SIG-M5 treated with dmso at 0.1 percent for 504 hours (cell line): ENCODE data around the gene TNS3.
A peak's percentile ranks its signal among the peaks of the same experiment; 100 is the strongest.
"Not testable (repeated sequence)": the region's sequence is repeated elsewhere in the genome, so short reads cannot be mapped to it uniquely, and the experiment has no call there.

Source experiments
- DNase-seq: peaks from one replicate; lab custom pipeline; 2025; ENCODE audit not compliant: unreplicated experiment; lab: John Stamatoyannopoulos, UW

Gene TNS3

GRCh38 chr7:47603514-47604255, 21.8 kb upstream of the TNS3 start:
- DNase-seq = not testable (repeated sequence)

- DNase-seq = no peak
Measured at GRCh38 chr7:47602272-47603004, 20.5 kb upstream of the TNS3 start.

GRCh38 chr7:47601881-47602249, 20.0 kb upstream of the TNS3 start:
- DNase-seq = no peak

DNA sequence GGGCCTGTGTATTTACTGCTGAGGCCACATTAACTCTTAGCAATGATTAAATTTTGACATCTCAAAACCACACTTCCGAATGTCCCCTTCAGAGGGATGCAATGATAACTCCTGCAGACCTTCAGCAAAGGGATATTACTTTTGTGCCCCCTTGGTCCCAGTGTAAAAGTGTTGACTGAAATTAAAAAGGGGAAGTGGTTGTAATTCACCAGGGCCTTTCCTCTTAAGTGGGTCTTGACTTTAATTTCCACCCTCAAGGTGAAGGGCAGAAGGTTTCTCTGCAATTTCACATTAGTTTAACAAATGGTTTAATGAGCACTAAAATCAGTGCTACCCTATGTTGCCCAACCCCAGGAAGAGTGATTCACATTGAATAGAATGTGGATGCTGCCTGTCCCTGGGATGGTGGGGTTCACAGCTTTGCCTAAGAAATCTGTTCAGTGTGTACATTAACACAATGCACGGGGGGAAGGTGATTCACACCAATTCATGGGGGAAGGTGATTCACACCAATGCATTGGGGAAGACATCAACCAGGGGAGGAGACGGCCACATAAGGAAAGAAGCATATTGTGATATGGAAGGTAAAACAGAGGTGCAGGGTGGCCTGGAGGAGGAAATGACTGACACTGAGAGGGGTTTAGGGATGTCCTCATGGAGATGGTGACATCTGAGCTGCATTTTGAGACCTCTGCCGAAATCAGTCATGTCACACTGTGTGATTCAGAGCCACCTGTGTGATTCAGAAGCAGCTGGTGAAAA, 19.4 kb upstream of the TNS3 start:
- peak; percentile 48 for DNase-seq

- DNase-seq = no peak
Measured at GRCh38 chr7:47600199-47601118, 18.5 kb upstream of the TNS3 start.

- DNase-seq = no peak
Measured at GRCh38 chr7:47597379-47597778, 15.5 kb upstream of the TNS3 start.

GRCh38 chr7:47596502-47597202, 14.7 kb upstream of the TNS3 start:
- DNase-seq = no peak

- no peak for DNase-seq
Measured at GRCh38 chr7:47594406-47594805, 12.5 kb upstream of the TNS3 start.

DNA sequence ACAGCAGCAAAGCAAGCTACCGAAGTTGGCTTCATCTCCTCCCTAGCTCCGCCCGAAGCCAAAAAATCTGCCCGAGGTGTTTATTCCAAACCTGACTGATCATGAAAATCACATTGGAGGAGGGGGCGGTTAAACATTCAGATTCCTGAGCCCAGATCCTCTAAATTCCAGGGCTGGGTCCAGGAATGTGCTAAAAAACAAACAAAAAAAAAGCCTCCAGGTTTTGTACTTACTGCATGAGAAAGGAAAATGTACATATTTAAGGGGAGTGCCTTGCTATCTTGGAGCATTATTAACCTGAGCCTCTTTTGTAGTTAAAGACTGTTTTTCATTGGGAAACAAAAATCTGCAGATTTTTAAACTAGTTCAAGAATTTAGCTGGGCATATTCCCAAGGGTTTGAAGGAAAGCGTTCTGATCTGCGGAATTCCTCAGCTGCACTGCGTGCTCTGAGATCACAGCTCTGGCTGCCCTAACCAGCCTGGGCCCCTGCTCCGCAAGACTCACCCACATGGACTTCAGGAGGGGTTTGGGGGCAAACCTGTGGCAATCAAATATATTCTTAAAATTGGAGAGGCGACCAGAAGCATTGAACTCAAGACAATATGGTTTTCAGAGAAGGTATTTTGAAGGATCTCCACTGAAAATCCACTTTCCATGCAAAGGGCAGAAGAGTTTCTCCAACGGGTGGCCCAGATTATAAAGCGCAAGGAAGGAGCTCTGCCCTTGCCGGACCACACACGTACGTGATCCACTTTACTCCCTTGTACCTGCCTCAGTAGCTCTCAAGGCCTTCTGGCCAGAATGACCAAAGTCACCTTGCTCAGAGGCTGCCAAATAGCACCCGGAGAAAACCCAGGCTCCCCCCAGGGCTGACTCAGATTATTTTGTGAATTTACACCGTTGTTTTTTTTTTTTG, 10.0 kb upstream of the TNS3 start:
- DNase-seq = no peak

DNA sequence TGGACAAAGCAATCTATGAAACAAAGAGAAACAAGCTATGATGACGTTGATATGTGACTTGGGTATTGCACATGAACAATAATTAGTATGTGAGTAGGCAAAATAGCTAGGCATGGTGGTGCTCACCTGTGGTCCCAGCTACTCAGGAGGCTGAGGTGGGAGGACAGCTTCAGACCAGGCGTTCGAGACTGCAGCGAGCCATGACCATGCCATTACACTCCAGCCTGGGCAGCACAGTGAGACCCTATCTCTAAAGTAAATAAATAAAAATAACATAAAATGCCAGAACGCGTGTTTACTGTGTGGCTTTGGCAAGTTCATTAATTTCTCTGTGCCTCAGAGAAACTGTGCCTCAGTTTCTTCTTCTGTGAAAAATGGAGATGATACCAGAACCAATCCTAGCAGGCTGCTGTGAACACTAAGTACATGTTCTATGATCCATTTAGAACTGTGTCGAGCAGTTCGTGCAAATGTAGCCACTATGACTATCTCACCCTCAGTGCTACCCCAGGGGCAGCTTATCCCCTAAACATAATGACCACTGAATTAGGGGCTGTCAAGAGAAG, 9.3 kb upstream of the TNS3 start:
- DNase-seq = no peak

- not testable (repeated sequence) for DNase-seq
Measured at GRCh38 chr7:47590215-47590614, 8.3 kb upstream of the TNS3 start.

DNA sequence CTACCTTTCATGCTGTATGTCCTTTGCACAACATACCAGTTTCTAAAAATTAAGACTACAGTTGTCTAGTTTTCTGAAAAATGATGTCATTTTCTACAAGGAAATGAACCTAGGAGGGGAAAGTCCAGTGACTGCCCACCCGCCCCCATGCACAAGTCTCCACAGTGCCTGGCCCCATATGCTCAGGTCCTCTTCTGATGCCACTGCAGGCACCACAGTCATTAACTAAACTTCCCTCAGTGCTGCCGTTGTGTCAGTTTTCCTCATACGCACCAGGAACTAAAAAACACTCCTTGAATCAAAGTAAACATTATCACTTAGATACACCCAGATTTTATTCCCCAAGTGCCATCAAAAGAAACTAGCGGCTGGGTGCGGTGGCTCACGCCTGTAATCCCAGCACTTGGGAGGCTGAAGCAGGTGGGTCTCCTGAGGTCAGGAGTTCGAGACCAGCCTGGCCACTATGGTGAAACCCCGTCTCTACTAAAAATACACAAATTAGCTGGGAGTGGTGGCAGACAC, 6.9 kb upstream of the TNS3 start:
- DNase-seq = no peak

DNA sequence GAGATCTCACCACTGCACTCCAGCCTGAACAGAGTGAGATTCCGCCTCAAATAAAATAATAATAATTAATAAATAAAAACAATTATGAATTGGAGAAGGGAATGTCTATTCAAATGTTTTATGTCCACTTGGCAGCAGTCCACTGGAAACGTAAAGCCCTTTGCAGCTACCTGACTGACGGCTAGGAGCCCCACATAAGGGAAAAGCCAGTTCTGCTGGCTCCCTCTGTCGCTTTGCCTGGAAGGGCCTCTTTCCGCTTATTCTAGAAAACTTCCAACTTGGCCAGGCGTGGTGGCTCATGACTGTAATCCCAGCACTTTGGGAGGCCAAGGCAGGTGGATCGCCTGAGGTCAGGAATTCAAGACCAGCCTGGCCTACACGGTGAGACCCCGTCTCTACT, 6.1 kb upstream of the TNS3 start:
- no peak for DNase-seq

DNA sequence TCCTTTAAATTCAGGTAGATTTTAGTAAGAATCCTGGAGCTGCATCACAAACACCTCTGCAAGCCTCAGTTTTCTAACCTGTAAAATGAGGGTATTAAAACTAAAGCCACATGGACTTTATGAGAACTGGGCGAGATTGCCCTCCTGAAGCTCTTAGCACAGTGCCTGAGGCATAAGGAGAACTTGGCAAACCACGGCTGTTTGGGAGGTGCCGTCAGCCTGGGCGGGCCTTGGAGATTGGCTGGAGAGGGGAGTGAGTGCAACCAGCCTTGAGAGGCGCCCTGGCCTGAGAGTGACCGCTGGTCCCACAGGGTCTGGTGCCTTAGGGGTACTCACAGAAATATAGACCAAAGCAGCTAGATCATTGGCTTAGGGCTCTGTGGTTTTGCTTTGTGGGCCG, 5.4 kb upstream of the TNS3 start:
- no peak for DNase-seq

DNA sequence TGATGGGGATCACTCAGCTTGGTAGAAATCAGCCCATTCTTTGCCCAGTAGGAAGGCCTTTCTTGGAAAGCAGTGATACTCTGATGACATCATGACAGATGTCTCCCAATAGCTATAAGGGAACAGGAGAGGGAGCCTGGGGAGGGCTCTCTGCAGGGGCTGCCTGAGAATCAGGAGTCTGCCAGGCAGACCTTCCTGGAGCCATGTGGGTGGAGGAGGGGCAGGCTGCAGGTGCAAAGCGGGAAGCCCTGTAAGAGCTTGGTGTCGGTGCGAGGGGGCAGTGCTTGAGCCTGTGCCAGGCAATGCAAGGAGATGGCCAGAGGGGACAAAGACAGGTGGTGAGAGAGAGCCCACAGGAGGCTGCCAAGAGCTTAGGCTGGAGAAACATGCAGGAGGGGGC, 5.0 kb upstream of the TNS3 start:
- no peak for DNase-seq

- peak; percentile 22 for DNase-seq
Measured at GRCh38 chr7:47586161-47586670, 4.3 kb upstream of the TNS3 start.

GRCh38 chr7:47584536-47584895, 2.6 kb upstream of the TNS3 start:
- DNase-seq = no peak

- no peak for DNase-seq
Measured at GRCh38 chr7:47583739-47584535, 2.0 kb upstream of the TNS3 start.
